GM13976 (cell line): ENCODE measurements around the gene ANKS6.

Source experiments
- DNase-seq: peaks from one replicate; pipeline ENCODE4 v3.0.0; 2012; ENCODE audit warnings: low spot score
- in situ Hi-C: fragments of 300-500 bp; cut with MboI; formaldehyde crosslinking; loops from one replicate; pipeline ENCODE4 v1.12.0; 2022; ENCODE audit warnings: low sequenced_read_pairs, mixed read lengths, inconsistent platforms; ENCODE audit not compliant: unreplicated experiment
- TF ChIP-seq, protein P1 (sequence below): IDR thresholded peaks from 2 replicates; pipeline ENCODE4 v1.5.1; 2012; ENCODE audit warnings: borderline replicate concordance, mild to moderate bottlenecking; ENCODE audit not compliant: insufficient read depth; ENCODE audit errors: extremely low read depth, missing control alignments, control extremely low read depth

ANKS6 gene

DNA sequence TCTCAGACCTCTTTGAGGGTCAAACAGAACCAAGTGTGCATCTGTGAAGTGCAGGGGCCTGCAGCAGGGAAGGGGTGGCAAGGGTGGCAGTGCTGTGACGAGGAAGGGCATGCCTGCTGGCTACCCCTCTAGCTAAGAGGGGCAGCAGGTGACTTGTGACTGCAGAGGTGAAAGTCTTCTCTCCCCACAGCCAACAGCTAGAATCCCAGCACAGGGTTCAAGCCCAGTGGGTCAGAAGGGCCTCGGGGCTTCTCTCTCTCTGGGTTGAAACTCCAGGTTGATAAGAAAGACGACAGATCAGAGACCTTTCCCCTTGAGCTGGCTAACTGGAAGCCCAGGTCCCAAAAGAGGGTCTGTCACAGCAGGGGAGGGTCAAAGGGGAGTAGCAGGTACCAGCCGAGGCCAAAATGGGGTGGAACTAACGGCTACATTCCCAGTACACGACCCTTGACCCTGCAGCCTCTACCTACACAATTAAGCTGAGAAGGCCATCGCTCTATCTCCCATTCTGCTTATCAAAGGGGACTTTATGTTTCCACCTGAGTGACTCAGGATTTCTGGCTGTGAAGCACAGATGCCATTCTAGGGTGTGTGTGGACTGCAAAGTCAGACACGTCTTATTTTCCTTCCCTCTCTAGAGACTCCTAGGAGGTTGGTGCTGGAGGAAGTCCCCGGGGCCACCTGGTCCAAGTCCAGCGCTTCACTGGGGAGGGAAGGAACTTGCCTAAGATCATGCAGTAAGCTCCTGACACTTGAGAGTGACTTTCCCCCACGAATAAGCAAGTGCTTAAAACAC is 14.6 kb downstream of the ANKS6 start:
- TF ChIP-seq, protein P1, sequence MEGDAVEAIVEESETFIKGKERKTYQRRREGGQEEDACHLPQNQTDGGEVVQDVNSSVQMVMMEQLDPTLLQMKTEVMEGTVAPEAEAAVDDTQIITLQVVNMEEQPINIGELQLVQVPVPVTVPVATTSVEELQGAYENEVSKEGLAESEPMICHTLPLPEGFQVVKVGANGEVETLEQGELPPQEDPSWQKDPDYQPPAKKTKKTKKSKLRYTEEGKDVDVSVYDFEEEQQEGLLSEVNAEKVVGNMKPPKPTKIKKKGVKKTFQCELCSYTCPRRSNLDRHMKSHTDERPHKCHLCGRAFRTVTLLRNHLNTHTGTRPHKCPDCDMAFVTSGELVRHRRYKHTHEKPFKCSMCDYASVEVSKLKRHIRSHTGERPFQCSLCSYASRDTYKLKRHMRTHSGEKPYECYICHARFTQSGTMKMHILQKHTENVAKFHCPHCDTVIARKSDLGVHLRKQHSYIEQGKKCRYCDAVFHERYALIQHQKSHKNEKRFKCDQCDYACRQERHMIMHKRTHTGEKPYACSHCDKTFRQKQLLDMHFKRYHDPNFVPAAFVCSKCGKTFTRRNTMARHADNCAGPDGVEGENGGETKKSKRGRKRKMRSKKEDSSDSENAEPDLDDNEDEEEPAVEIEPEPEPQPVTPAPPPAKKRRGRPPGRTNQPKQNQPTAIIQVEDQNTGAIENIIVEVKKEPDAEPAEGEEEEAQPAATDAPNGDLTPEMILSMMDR: no peak
- peak; percentile 3 for DNase-seq
- in situ Hi-C loops: no loop called here

DNA sequence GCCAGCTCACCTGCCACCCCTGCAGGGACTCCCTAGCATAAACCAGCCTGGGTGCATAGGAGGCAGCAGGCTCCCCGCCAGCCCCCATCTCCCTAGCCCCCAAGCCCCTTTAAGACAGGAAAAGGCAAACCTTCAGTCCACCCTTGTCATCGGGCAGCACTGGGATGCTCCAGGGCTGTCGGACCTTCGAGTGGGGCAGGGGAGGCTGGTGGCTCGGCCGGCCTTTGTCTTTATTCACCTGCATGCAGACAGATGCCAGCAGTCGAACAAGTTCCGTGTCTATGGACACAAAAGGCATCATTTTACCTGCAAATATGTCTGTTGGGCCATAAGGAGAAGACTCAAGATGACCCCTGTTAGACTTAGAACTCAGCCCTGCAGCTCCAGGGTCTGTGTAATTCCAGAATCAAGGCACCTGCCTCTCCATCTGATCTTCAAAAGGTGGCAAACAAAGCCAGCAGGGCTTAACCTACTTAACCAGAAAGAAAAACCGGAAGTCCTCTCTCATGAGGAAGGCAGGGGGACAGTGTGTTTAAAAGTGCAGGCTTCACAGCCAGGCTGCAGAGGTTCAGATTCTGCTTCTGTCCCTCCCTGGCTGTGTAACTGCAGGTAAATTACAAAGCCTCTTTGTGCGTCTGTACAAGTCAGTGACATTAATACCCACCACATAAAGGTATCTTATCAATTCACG is 16.2 kb downstream of the ANKS6 start:
- DNase-seq: no peak
- TF ChIP-seq, protein P1: no peak
- in situ Hi-C loops: no loop called here

DNA sequence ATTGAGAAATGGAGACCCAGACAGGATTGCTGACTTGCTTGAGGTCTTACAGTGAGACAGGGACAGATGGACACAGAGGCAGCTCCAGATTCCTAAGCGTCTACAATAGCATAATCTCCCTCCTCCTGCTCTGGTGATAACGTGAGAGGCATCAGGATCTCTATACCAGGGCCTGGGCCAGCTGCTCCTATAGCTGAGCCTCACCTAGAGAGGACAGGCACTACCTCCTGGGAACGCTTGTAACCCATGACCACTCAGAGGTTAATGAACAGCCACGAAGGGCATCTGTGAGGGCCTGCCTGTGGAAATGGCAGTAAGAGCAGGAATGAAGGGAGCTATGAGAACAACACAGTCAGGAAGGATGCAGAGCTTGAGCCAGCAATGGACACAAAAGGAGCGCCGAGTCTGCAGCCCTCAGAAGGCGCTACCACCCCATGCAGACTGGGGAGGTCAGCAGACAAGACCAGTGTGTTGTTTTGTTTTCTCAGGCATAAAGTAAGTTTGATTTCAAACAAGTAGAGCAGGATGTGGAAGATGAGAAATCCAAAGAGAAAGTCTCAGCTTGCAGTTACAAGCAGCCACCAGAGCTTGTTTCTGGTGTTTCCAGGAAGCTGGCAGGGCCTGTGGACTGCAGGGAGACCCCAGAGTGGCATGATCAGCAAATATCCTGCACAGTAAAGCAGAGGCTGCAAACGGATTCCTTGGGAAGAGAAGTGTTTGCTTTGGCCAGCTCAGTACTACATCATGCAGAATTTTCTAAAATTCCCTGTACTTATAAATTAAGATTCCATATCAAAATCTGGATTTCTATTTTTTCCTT is 17.4 kb downstream of the ANKS6 start:
- in situ Hi-C loops: loop anchor here (10.0 kb wide), 1 partner anchor 464 kb away; no protein-coding TSS in a partner anchor

DNA sequence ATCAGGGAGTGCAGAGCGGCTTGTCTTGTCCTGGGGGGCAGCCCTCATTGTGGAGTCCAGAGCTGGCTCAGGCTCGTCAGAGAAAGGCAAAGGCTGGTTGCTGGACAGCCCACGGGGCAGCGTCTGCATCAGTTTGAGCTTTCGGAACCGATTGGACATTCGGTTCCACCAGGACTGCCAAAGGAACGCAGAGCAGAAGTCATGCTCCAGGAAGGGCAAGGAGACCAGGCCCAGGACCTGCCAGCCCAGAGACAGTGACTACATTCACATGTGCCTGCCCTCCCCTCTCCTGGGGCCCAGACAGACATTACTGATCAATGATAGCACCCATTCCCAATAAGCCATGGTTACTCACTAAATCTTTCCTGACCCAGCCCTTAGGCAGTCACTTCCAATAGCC is 18.1 kb downstream of the ANKS6 start:
- TF ChIP-seq, protein P1: no peak
- no peak for DNase-seq
- in situ Hi-C loops: loop anchor here (10.0 kb wide), 1 partner anchor 463 kb away; no protein-coding TSS in a partner anchor

More for the DNA sequence above, 17.4 kb downstream of the ANKS6 start:
- no peak for DNase-seq
- TF ChIP-seq, protein P1: no peak

DNA sequence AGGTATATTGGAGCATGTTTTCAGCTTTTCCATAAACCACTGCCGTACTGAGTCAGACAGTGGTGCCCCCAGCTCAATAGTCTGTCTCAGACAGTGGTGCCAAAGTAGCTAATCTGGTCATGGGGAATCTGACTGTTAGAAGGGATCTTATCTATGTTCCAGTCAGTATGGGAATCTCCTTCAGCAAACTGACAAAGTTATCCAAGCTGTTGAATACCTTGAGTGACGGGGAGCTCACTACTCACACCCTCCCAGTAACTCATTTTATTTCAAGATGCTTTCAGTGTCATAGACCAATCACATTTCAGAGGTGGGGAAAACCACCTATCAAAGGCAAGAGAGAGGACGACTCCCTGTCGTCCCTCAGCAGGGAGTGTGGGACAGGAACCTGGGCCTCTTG is 18.7 kb downstream of the ANKS6 start:
- TF ChIP-seq, protein P1: no peak
- DNase-seq: no peak
- in situ Hi-C loops: loop anchor here (10.0 kb wide), 1 partner anchor 463 kb away; no protein-coding TSS in a partner anchor

DNA sequence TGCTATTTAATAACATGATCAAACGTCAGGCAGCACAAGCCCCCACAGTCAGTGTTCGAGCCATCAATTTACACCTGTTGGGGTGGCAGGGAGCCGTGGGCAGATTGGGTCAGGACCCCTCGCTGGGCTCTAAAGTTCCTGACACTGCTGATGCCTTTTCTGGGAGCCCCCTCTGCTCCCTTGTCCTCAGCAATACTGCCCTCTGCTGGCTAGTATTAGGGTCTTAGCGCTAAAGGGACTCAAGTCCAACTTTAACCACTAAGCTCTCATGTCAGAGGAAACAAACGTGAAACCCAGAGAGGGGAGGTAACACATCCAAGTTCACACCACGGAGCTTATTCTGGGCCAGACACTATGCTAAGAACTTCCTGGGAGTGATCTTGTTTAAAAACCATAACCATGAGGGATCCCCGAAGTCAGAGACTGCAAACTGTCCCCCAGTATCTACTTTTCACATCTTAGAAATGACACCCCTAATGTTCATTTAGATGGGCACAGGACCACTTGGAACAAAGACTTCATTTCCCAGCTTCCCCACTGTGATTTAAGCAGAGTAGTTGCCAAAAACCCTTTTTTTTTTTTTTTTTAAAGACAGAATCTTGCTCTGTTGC is 20.4 kb downstream of the ANKS6 start:
- TF ChIP-seq, protein P1: peak; percentile 61
- in situ Hi-C loops: loop anchor here (10.0 kb wide), 1 partner anchor 461 kb away; no protein-coding TSS in a partner anchor
- DNase-seq: peak; percentile 82
